Measurements from ENCODE around the gene RPL35. TPM values are rescaled to one million over a fixed set of nuclear protein-coding genes. Genes with fewer than 3 reads are reported as not detected.

The RPL35 gene
- total and polyA plus RNA-seq, 10 of the 15 experiments (the other 5 are each of a cell fraction or from before 2014, with no cell fraction given): 2,572 to 6,300 (median 3,864) TPM

GRCh38 chr9:124890179-124890578 lies 28.4 kb upstream of the RPL35 start:
- DNase-seq (ENCODE audit: low read depth, low spot score) (no peak), FAIRE-seq (no peak), ATAC-seq (no peak)
- intact Hi-C loops (cut with micrococcal nuclease; ENCODE audit: unreplicated experiment) (no loop called here), in situ Hi-C loops (cut with MboI) (no loop called here)
- Histone ChIP-seq H3K27me3 (replicated peaks in 1 of 2; ENCODE audit: control insufficient read depth in 2 of 2, insufficient read depth in 2 of 2, low read length in 1 of 2) (no peaks in the 10 kb centered on the region), H3K79me2 (ENCODE audit: control insufficient read depth, insufficient read depth, low read length) (no peaks in the 10 kb centered on the region), H3K27ac (ENCODE audit: control insufficient read depth, insufficient read depth) (no peak overlapping the region), H3K9ac (ENCODE audit: control insufficient read depth, insufficient read depth, low read length) (no peak overlapping the region), H4K20me1 (ENCODE audit: control insufficient read depth, insufficient read depth) (no peaks in the 10 kb centered on the region), H3K4me2 (ENCODE audit: control insufficient read depth, insufficient read depth) (no peak overlapping the region), H3K9me3 (replicated peaks; ENCODE audit: control insufficient read depth, insufficient read depth, low read length) (no peaks in the 10 kb centered on the region), H3K4me1 (ENCODE audit: control insufficient read depth, insufficient read depth, low read length) (no peaks in the 10 kb centered on the region), H2AFZ (ENCODE audit: control insufficient read depth, low read depth, low read length) (no peak overlapping the region), H3K36me3 (ENCODE audit: control insufficient read depth in 2 of 2, insufficient read depth in 2 of 2, low read length in 1 of 2) (peaks cover 23 to 35% of the 10 kb centered on the region in 2 experiments), H3K4me3 (no peak overlapping the region)
- WGBS (ENCODE audit: insufficient coverage, insufficient replicate concordance, low lambda C conversion rate, missing lambda C conversion rate): 96% methylated on average over 7 of the region's 7 CpGs
- POLR2A ChIA-PET: no interaction called here
- TF ChIP-seq CREM (IDR thresholded peaks at IDR 0.05; ENCODE audit: low read depth): no peak
- TF ChIP-seq ZNF384 (IDR thresholded peaks at IDR 0.05; ENCODE audit: borderline replicate concordance, low read depth, low read length): no peak
- TF ChIP-seq CEBPZ (IDR thresholded peaks at IDR 0.05; ENCODE audit: low read depth, low read length): no peak
- no peak for TF ChIP-seq HDGF (IDR thresholded peaks at IDR 0.05)
- no peak for TF ChIP-seq ASH2L (IDR thresholded peaks at IDR 0.05; ENCODE audit: borderline replicate concordance, low read depth)
- TF ChIP-seq POLR2A (IDR thresholded peaks at IDR 0.05; ENCODE audit: low read depth, low read length): no peak
- no peak for TF ChIP-seq ZNF24 (IDR thresholded peaks at IDR 0.05)
- no peak for TF ChIP-seq KLF5 (IDR thresholded peaks at IDR 0.05; ENCODE audit: partially characterized antibody)
- TF ChIP-seq NFXL1 (IDR thresholded peaks at IDR 0.05; ENCODE audit: borderline replicate concordance): no peak
- no peak for TF ChIP-seq SREBF1 (IDR thresholded peaks at IDR 0.05; ENCODE audit: low read length)
- RAD21 ChIA-PET (ENCODE audit: unreplicated experiment): no interaction called here
- no TSS peak for BruUV-seq (replicated peaks)
- SMC1A ChIA-PET (ENCODE audit: uncharacterized antibody, unreplicated experiment): no interaction called here
- CTCF ChIA-PET: interaction anchor here (0.9 to 6.3 kb wide), 2 partner anchors 36 to 118 kb away, joined by 3 to 45 read pairs; partner anchors contain the start of gene WDR38

Data from GM12878 (cell line).